GM12801 (cell line): ENCODE measurements around the gene INPP5A.

ENCODE experiments used
- TF ChIP-seq, protein P1 (sequence below): IDR thresholded peaks from one replicate; pipeline ENCODE4 v1.5.1; 2011; ENCODE audit warnings: control low read depth; ENCODE audit not compliant: insufficient read length; ENCODE audit errors: extremely low read depth

The INPP5A gene

DNA sequence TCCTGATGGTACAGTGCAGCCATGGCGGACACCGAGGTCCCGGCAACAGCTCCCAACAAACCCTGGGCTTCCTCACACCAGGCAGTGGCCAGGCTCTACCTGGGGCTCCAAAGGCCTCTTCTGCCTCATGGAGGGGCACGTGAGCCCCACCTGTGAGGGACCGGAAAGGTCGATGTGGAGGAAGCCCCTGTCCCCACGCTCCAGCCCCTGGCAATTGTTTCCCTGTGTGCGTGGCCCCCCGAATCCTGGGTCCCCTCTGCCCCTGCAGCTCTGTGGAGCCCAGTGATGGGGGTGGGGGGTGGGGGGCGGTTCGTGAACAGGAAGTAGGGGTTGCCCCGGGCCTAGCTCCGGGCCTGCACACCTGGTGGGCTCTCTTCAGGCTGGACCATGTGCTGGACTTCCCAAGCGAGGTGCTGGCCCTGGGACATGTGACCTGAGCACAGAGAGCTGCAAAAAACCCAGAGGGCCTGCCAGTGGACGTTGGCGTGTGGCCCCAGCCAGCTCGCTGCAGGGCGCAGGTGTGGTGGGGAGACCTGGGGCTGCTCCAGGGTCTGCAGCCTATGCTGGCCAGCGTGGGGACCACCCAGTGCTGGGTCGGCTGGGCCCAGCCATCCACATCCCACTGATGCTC is 72.6 kb downstream of the INPP5A start:
- TF ChIP-seq, protein P1, sequence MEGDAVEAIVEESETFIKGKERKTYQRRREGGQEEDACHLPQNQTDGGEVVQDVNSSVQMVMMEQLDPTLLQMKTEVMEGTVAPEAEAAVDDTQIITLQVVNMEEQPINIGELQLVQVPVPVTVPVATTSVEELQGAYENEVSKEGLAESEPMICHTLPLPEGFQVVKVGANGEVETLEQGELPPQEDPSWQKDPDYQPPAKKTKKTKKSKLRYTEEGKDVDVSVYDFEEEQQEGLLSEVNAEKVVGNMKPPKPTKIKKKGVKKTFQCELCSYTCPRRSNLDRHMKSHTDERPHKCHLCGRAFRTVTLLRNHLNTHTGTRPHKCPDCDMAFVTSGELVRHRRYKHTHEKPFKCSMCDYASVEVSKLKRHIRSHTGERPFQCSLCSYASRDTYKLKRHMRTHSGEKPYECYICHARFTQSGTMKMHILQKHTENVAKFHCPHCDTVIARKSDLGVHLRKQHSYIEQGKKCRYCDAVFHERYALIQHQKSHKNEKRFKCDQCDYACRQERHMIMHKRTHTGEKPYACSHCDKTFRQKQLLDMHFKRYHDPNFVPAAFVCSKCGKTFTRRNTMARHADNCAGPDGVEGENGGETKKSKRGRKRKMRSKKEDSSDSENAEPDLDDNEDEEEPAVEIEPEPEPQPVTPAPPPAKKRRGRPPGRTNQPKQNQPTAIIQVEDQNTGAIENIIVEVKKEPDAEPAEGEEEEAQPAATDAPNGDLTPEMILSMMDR, result no peak

DNA sequence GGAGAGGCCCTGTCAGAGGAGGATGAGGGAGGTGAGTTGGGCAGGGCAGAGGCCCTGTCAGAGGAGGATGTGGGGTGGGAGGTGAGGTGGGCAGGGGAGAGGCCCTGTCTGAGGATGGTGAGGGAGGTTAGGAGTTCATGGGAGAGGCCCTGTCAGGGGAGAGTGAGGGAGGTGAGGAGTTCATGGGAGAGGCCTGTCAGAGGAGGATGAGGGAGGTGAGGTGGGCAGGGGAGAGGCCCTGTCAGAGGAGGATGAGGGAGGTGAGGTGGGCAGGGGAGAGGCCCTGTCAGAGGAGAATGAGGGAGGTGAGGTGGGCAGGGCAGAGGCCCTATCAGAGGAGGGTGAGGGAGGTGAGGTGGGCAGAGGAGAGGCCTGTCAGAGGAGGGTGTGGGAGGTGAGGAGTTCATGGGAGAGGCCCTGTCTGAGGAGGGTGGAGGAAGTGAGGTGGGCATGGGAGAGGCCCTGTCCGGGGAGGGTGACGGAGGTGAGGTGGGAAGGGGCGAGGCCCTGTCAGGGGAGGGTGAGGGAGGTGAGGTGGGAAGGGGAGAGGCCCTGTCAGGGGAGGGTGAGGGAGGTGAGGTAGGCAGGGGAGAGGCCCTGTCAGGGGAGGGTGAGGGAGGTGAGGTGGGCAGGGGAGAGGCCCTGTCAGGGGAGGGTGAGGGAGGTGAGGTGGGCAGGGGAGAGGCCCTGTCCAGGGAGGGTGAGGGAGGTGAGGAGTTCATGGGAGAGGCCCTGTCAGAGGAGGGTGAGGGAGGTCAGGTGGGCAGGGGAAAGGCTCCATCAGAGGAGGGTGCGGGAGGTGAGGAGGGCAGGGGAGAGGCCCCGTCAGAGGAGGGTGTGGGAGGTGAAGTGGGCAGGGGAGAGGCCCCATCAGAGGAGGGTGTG is 73.7 kb downstream of the INPP5A start:
- TF ChIP-seq, protein P1, result no peak

DNA sequence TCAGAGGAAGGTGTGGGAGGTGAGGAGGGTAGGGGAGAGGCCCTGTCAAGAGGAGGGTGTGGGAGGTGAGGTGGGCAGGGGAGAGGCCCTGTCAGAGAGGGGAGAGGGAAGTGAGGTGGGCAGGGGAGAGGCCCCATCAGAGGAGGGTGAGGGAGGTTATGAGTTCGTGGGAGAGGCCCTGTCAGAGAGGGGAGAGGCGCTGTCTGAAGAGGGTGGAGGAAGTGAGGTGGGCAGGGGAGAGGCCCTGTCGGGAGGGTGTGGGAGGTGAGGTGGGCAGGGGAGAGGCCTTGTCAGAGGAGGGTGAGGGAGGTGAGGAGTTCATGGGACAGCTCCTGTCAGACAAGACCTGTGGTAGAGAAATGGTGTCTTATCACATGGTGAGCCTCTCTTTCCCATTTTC is 74.4 kb downstream of the INPP5A start:
- TF ChIP-seq, protein P1, result no peak

GRCh38 chr10:132612571-132613504 is 75.3 kb downstream of the INPP5A start:
- TF ChIP-seq, protein P1, result no peak

DNA sequence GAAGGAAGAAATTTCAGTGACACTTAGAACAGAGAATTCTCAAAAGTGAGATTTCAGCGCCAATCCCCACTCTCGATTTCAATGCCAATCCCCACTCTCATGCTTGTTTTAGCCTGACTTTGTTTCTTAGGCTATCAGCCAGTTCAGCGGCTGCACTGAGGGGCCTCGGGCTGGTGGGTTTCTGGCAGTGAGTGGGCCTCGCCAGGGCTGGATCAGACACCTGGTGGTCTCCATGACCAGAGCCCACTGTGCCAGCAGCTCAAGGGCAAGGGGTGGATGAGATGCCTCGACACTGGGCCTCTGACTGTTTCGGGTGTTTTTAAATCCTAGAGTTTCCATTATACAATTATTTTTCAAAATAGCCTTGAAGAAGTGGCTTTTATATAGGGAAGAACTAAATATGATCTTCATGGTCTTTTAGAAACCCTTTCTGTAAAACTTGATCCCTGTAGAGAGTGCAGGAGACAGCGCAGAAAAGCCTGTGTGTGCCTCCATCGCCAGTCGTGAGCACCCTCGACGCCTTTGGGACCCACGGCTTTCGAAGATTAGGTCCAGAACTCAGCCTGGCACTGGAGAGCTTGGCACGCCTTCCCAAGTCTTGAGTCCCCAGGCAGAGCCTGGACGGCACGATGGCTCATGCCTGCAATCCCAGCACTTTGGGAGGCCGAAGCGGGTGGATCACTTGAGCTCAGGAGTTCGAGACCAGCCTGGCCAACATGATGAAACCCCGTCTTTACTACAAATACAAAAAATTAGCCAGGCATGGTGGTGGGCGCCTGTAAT is 76.2 kb downstream of the INPP5A start:
- TF ChIP-seq, protein P1, result no peak

DNA sequence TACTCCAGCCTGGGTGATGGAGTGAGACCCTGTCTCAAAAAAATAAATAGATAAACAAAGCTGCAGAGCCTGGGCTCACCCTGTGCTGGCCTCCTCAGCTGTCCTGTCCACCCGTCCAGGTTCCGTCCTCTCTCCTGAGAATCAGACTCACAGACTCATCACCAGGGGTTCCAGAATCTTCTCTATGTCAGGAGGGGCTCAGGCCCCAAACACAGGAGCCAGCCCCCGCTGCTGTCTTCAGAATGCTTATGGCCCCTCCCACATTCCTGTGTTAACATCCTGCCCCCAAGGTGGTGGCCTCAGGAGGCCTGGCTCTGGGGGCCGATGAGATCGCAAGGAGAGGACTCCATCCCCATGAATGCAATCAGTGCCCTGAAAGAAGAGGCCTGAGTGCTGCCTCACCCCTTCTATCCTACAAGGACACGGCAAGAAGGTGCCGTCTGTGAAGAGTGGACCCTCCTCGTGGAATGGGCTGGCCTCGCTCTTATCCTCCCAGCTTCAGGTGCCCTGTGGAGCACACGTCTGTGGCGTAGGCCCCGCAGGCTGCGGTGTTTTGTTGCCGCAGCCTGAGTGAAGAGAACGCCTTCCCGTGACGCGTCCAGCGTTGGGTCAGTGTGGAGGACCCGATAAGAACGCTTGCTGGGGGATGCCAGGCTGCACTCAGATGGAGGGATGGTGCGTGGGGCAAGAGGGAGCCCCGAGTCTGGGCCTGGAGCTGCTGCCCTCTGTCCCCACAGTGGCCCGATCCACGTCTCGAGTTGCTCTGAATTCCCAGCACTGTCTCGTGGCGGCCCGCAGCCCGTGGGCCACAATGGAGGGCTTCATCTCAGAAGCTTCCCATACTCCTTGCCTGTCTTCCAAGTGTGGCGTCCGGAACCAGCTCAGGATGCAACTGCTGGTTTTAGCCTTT is 77.1 kb downstream of the INPP5A start:
- TF ChIP-seq, protein P1, result no peak
